ENCODE results near the gene FBXW12.

GRCh38 chr3:48413086-48413485 is 41.1 kb downstream of the FBXW12 start:
- TF ChIP-seq CTCF (IDR thresholded peaks at IDR 0.05) = no peak
- TF ChIP-seq EZH2 (IDR thresholded peaks at IDR 0.05; ENCODE audit: borderline replicate concordance, insufficient read depth, low read depth, low read length, poor library complexity, severe bottlenecking) = no peak

Data from B cell (primary cell).